ENCODE measurements around the gene GALNT15.

The GALNT15 gene

GRCh38 chr3:16186086-16186485 lies 11.6 kb downstream of the GALNT15 start:
- DNase-seq (ENCODE audit: low read depth in 1 of 2, low spot score in 1 of 2) = no peak

DNA sequence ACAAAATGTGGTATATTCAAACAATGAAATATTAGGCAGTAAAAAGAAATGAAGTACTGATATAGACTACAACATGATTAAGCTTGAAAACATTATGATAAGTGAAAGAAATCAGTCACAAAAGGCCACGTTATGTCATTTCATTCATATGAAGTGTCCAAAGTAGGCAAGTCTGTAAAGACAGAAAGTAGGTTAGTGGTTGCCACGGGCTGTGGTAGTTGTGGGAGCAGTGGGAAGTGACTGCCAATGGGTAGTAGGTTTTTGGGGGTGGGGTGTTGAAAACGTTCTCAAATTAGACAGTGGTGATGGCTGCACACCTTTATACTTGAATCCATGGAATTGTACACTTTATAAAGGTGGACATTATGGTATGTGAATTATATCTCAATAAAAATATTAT lies 12.1 kb downstream of the GALNT15 start:
- DNase-seq (ENCODE audit: low read depth in 1 of 2, low spot score in 1 of 2) = no peak

DNA sequence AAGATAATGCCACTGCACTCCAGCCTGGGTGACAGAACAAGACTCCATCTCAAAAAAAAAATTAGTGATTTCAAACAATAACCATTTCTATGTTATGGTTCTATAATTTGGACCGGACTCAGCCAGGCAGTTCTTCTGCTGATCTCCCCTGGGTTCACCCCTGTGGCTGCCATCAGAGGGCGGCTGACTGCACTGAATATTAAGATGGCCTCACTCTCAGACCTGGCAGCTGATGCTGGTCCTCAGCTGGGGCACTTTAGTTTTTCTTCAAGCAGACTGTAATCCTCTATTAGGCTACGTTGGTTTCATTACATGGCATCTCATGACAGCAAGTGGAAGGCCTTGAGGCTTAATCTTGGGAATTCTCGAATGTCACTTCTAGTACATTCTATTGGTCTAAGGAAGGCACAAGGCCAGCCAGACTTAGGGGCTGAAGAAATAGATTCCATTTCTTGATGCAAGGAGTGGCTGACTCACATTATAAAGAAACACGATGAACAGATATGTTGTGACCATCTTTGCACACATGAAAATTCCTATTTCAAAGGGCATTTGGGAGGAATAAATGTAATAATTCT lies 12.8 kb downstream of the GALNT15 start:
- no peak for DNase-seq (ENCODE audit: low read depth in 1 of 2, low spot score in 1 of 2)

- DNase-seq (ENCODE audit: low read depth in 1 of 2, low spot score in 1 of 2) = no peak
Observed at GRCh38 chr3:16188071-16188470, 13.6 kb downstream of the GALNT15 start.

GRCh38 chr3:16189201-16189600 lies 14.7 kb downstream of the GALNT15 start:
- DNase-seq (ENCODE audit: low read depth in 1 of 2, low spot score in 1 of 2) = no peak

- DNase-seq (ENCODE audit: low read depth in 1 of 2, low spot score in 1 of 2) = no peak
Observed at GRCh38 chr3:16190704-16191103, 16.2 kb downstream of the GALNT15 start.

GRCh38 chr3:16191591-16191990 lies 17.1 kb downstream of the GALNT15 start:
- DNase-seq (ENCODE audit: low read depth in 1 of 2, low spot score in 1 of 2) = no peak

GRCh38 chr3:16192176-16192811 lies 17.8 kb downstream of the GALNT15 start:
- DNase-seq (ENCODE audit: low read depth in 1 of 2, low spot score in 1 of 2) = no peak

DNA sequence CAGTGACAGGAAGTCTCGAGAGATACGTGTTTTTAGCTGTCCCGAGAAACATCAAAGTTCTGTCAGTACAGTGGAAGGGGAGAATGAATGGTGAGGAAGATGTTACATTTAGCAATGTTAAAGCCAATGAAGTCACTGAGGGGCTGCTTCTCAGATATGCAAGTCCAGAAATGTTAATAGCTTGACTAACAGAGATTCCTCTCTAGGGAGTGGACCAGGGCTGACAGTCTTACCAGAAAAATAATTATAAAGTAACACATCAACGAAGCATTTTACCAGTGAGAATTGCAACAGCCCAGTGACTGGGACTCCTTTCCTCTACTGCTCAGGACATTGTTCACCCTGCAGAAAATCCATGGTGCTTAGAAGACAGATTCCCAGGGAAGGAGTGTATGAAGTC lies 23.9 kb downstream of the GALNT15 start:
- DNase-seq (ENCODE audit: low read depth in 1 of 2, low spot score in 1 of 2) = no peak

DNA sequence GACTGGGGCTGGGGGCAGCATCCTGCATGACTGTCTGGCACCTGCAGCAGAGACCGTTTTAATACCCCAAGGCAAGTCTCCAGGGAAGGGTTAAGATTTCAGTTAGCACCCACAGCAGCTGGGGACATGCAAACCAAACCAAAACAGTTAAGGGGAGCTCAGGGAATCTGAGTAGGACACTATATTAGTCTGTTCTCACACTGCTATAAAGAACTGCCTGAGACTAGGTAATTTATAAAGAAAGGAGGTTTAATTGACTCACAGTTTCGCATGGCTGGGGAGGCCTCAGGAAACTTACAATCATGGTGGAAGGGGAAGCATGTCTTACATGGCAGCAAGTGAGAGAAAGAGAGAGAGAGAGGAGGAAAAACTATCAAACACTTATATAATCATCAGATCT lies 25.3 kb downstream of the GALNT15 start:
- no peak for DNase-seq (ENCODE audit: low read depth in 1 of 2, low spot score in 1 of 2)

GRCh38 chr3:16200411-16200810 lies 25.9 kb downstream of the GALNT15 start:
- no peak for DNase-seq (ENCODE audit: low read depth in 1 of 2, low spot score in 1 of 2)

- DNase-seq (ENCODE audit: low read depth in 1 of 2, low spot score in 1 of 2) = no peak
Observed at GRCh38 chr3:16203031-16203430, 28.6 kb downstream of the GALNT15 start.

DNA sequence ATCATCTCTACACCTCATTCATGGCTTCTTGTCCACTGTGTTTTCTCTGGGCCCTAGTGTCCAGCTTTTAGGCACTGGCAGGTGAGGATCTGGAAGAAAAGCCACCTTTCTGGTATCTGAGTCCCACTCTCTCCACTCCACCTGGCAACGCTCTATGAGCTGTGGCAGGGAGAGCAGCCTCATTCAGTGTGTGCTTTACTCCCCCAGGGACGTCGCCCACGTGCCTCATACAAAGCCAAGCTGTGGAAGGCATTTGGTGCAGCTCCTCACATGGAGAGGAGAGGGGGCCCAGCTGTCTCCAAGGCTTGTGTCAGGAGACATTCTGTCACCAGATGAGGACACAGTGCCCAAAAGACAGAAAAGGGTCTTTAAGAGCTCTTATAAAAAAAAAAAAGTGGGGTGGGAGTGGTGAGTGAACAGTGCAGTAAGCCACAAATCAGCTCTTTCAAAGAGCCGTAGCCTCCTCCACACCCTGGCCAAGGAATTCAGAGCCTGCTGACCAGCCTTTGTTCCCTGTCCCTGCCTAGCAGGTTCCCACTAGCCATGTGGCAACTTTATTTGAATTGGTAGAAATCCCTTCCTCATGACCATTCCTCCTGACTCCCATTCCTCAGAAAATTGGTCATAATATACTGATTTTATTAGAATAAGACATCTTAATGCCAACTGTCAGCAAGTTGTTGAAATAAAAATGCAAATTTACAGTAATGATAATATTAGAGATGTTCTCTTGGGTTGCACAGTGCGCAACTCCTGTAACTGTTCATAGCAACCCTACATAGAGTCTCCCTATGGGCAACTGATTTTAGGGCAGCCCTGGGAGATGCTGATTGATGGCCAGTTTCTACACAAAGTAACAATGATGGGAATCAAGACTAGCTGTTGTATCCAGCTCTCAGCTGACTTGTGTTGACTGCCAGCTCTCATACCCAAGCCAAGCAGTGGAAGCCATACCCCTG lies 29.5 kb downstream of the GALNT15 start:
- DNase-seq (ENCODE audit: low read depth in 1 of 2, low spot score in 1 of 2) = no peak

DNA sequence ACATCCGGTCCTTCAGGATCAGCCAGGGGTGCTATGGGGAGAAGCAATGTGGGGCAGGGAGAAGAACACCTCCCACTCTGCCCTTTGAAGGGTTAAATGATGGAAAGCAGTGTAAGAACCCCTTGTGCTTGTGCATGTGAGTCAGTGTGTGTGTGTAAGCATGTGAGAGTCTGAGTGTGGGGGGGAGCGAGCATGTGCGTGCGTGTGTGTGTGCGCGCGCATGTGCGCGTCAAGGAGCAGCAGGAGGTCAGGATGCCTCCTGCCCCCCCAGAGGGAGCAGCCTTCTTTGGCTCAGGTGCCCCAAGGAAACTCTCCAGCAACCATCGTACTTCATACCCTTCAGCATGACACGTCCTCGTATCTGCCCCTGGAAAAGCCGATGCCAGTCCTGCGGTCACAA lies 30.3 kb downstream of the GALNT15 start:
- DNase-seq (ENCODE audit: low read depth in 1 of 2, low spot score in 1 of 2) = no peak

DNA sequence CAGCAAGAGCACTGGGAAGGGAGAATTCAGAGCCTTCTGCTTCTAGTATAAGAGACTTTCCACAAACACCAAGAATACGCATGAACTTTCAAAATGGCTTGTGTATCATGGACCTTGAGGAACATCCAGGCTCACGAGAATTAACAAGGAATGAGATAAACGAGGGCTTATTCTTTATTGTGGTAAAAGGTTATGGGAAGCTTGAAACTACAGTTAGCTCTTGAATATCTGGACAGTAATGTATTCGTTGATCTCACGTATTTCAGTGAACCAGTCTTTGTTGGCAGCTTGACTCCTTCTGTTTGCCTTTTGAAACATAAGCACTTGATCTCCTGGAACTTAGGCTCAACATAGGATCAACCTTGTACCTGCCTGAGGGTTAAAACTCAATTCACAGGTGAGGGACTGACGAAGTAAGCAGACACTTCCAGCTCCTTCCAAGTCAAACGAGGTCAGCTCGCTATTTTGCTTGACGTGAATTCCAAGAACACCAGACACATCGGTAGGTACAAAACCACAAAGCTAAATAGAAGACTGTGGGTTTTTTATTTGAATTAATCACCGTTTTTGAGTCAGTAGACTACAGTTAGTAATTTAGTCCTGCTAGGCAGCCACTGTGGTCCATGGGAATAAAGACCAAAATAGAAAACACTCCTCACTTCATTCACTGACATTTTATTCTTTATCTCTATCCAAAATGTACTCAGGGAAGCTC lies 30.8 kb downstream of the GALNT15 start:
- DNase-seq (ENCODE audit: low read depth in 1 of 2, low spot score in 1 of 2) = no peak

- DNase-seq (ENCODE audit: low read depth in 1 of 2, low spot score in 1 of 2) = no peak
Observed at GRCh38 chr3:16207031-16207430, 32.6 kb downstream of the GALNT15 start.

- DNase-seq (ENCODE audit: low read depth in 1 of 2, low spot score in 1 of 2) = no peak
Observed at GRCh38 chr3:16211176-16211904, 36.9 kb downstream of the GALNT15 start.

- DNase-seq (ENCODE audit: low read depth in 1 of 2, low spot score in 1 of 2) = no peak
Observed at GRCh38 chr3:16214366-16214765, 39.9 kb downstream of the GALNT15 start.

GRCh38 chr3:16216373-16216935 lies 42.0 kb downstream of the GALNT15 start:
- DNase-seq (ENCODE audit: low read depth in 1 of 2, low spot score in 1 of 2) = no peak

GRCh38 chr3:16219777-16220176 lies 45.3 kb downstream of the GALNT15 start:
- no peak for DNase-seq (ENCODE audit: low read depth in 1 of 2, low spot score in 1 of 2)

GRCh38 chr3:16221990-16222389 lies 47.5 kb downstream of the GALNT15 start:
- no peak for DNase-seq (ENCODE audit: low read depth in 1 of 2, low spot score in 1 of 2)
